GM12878 (cell line): Measurements from ENCODE around the gene MAN2A2. TPM values are rescaled to one million over a fixed set of nuclear protein-coding genes. Genes with fewer than 3 reads are reported as not detected.

Experiments used
- ATF7 ChIP-seq: fragments of 450-650 bp; IDR thresholded peaks from 2 replicates; pipeline ENCODE4 v1.6.1; 2016; ENCODE audit warnings: low read depth, mild to moderate bottlenecking
- E2F4 ChIP-seq: IDR thresholded peaks from 2 replicates; pipeline ENCODE4 v1.6.1; 2012; ENCODE audit warnings: low read depth, low read length, improper control_type of control experiment
- IKZF2 ChIP-seq, 2 experiments: fragments of 450-650 bp; IDR thresholded peaks; 2 replicates each; pipeline ENCODE4 v1.6.1; 2017; ENCODE audit warnings: mild to moderate bottlenecking in 2 of 2, moderate library complexity in 2 of 2
- MEF2B ChIP-seq: fragments of 450-650 bp; IDR thresholded peaks from 2 replicates; pipeline ENCODE4 v1.6.1; 2018; ENCODE audit warnings: mild to moderate bottlenecking, moderate library complexity; ENCODE audit not compliant: partially characterized antibody, poor library complexity, severe bottlenecking
- MTA2 ChIP-seq: fragments of 450-650 bp; IDR thresholded peaks from 2 replicates; pipeline ENCODE4 v1.6.1; 2016; ENCODE audit warnings: low read depth, mild to moderate bottlenecking, moderate library complexity
- MXI1 ChIP-seq: fragments of 150-350 bp; IDR thresholded peaks from 2 replicates; pipeline ENCODE4 v1.6.1; 2011; ENCODE audit warnings: low read depth, mild to moderate bottlenecking, inconsistent platforms, low read length, improper control_type of control experiment
- MYC ChIP-seq: IDR thresholded peaks from 2 replicates; pipeline ENCODE4 v1.6.1; 2011; ENCODE audit warnings: mild to moderate bottlenecking, low read length, moderate library complexity, inconsistent platforms; ENCODE audit not compliant: insufficient read depth, insufficient replicate concordance, insufficient read length, severe bottlenecking
- PAX8 ChIP-seq: fragments of 450-650 bp; IDR thresholded peaks from 2 replicates; pipeline ENCODE4 v1.6.1; 2017; ENCODE audit warnings: mild to moderate bottlenecking, moderate library complexity
- SIX5 ChIP-seq: IDR thresholded peaks from 2 replicates; pipeline ENCODE4 v1.6.1; 2011; ENCODE audit warnings: mild to moderate bottlenecking, low read depth, low read length, moderate library complexity; ENCODE audit not compliant: severe bottlenecking
- STAT3 ChIP-seq: IDR thresholded peaks from 2 replicates; pipeline ENCODE4 v1.6.1; 2011; ENCODE audit warnings: low read depth, low read length, improper control_type of control experiment
- SUZ12 ChIP-seq: fragments of 200-600 bp; sonication (generic); IDR thresholded peaks from one replicate; pipeline ENCODE4 v1.6.1; 2018; ENCODE audit warnings: antibody characterized with exemption, mild to moderate bottlenecking; ENCODE audit not compliant: unreplicated experiment
- TCF7 ChIP-seq: IDR thresholded peaks from 2 replicates; pipeline ENCODE4 v1.6.1; 2014; ENCODE audit warnings: antibody characterized with exemption, borderline replicate concordance
- ZBTB4 ChIP-seq: fragments of 450-650 bp; formaldehyde crosslinking; IDR thresholded peaks from 2 replicates; pipeline ENCODE4 v1.4.0; 2022; ENCODE audit warnings: mild to moderate bottlenecking, moderate library complexity
- ZBTB40 ChIP-seq: fragments of 450-650 bp; IDR thresholded peaks from 2 replicates; pipeline ENCODE4 v1.6.1; 2016; ENCODE audit warnings: mild to moderate bottlenecking, moderate library complexity, borderline replicate concordance
- ZNF274 ChIP-seq: IDR thresholded peaks from one replicate; pipeline ENCODE4 v1.8.0; 2011; ENCODE audit not compliant: insufficient read length, insufficient read depth
- ZNF687 ChIP-seq: fragments of 450-650 bp; IDR thresholded peaks from 2 replicates; pipeline ENCODE4 v1.6.1; 2017; ENCODE audit warnings: mild to moderate bottlenecking, moderate library complexity
- polyA plus RNA-seq, 11 experiments: library from polyadenylated mRNA; depleted of rRNA in 4 of 11; unstranded in 6 of 11; stranded (reverse) in 5 of 11; fragments of >200 nt; fragmentation: Nextera tagmentation in 4 of 11; fragmentation: Illumina TruSeq in 1 of 11; extraction: Ambion mirVana in 4 of 11; extraction: Trizol in 1 of 11; gene quantifications; 1 replicate in 1 of 11; 2 replicates in 10 of 11; pipeline versions ENCODE4 v1.2.1 to v1.2.3, GENCODE V29; 2011 to 2016; ENCODE audit warnings: inconsistent platforms in 2 of 11, missing spikeins in 2 of 11, low read depth in 1 of 11
- total RNA-seq, 4 experiments: library from RNA; depleted of rRNA in 3 of 4; stranded (reverse); fragments of >200 nt in 3 of 4; fragmentation: Illumina TruSeq in 1 of 4; extraction: Trizol in 1 of 4; gene quantifications; 2 replicates each; pipeline versions ENCODE4 v1.2.1 to v1.2.3, GENCODE V29; 2013 to 2021

The MAN2A2 gene
- total and polyA plus RNA-seq, 10 of the 15 experiments (the other 5 are each of a cell fraction or from before 2014, with no cell fraction given) = 4.2 to 79.4 (median 23.2) TPM

- TF ChIP-seq ZNF687 (peak; percentile 49; the same call in 1 of the 2 replicates), ZBTB40 (no peak), IKZF2 (IDR thresholded peaks at IDR 0.05) (peak; percentile 55 to 67; a peak in 3 of 4 replicates), TCF7 (no peak), STAT3 (0 out of 2 replicates have a peak, but pooled peaks have one; percentile 28), SIX5 (no peak), MTA2 (peak; percentile 17; the same call in 1 of the 2 replicates), ZNF274 (no peak), E2F4 (no peak), PAX8 (no peak), ATF7 (no peak), MEF2B (peak; percentile 86), MXI1 (no peak), ZBTB4 (CRISPR knock-in tag) (no peak), SUZ12 (no peak), MYC (no peak)
Observed at GRCh38 chr15:90869601-90870353, 33.3 kb upstream of the MAN2A2 start (continued).
